ENCODE data around the gene IPO8.
"Not testable (repeated sequence)": the region's sequence is repeated elsewhere in the genome, so short reads cannot be mapped to it uniquely, and the experiment has no call there.

The IPO8 gene

GRCh38 chr12:30602678-30603077, 93.0 kb downstream of the IPO8 start:
- DNase-seq = no peak

- no peak for DNase-seq
Measured at GRCh38 chr12:30599608-30600007, 96.1 kb downstream of the IPO8 start.

- no peak for DNase-seq
Measured at GRCh38 chr12:30598889-30599288, 96.8 kb downstream of the IPO8 start.

- DNase-seq = no peak
Measured at GRCh38 chr12:30595742-30596141, 99.9 kb downstream of the IPO8 start.

GRCh38 chr12:30594509-30594908, 101.2 kb downstream of the IPO8 start:
- no peak for DNase-seq

- not testable (repeated sequence) for DNase-seq
Measured at GRCh38 chr12:30588572-30588971, 107.1 kb downstream of the IPO8 start.

GRCh38 chr12:30587782-30588181, 107.9 kb downstream of the IPO8 start:
- DNase-seq = no peak

GRCh38 chr12:30585877-30586276, 109.8 kb downstream of the IPO8 start:
- no peak for DNase-seq

GRCh38 chr12:30582943-30583342, 112.7 kb downstream of the IPO8 start:
- no peak for DNase-seq

GRCh38 chr12:30580344-30580743, 115.3 kb downstream of the IPO8 start:
- DNase-seq = no peak
